Keratinocyte (primary cell): ENCODE data around the gene CCDC197.

Source experiments
- CTCF ChIP-seq, 3 experiments: IDR thresholded peaks in 1 of 3; conservative IDR thresholded peaks in 1 of 3; optimal IDR thresholded peaks in 1 of 3; 2 replicates in 2 of 3; 3 replicates in 1 of 3; pipeline versions ENCODE3 to v1.5.1; 2011; ENCODE audit warnings: low read length in 3 of 3, mild to moderate bottlenecking in 3 of 3, moderate library complexity in 2 of 3, control low read depth in 1 of 3, inconsistent platforms in 1 of 3; ENCODE audit not compliant: insufficient read depth in 2 of 3; ENCODE audit errors: extremely low read depth in 1 of 3
- EZH2 ChIP-seq: IDR thresholded peaks from one replicate; pipeline ENCODE4 v1.6.1; 2012; ENCODE audit warnings: inconsistent platforms, mild to moderate bottlenecking, low read length, moderate library complexity

GRCh38 chr14:94047581-94047980, 50.5 kb downstream of the CCDC197 start:
- TF ChIP-seq CTCF (optimal IDR thresholded peaks at IDR 0.05 in 1 of 3, IDR thresholded peaks at IDR 0.05 in 1 of 3, conservative IDR thresholded peaks at IDR 0.05 in 1 of 3; ENCODE audit: extremely low read depth in 1 of 3, insufficient read depth in 2 of 3, low read length in 3 of 3) = no peak
- no peak for TF ChIP-seq EZH2
